ENCODE measurements around the gene MIB2.
A peak's percentile ranks its signal among the peaks of the same experiment; 100 is the strongest.

The MIB2 gene

GRCh38 chr1:1598051-1598719, 17.1 kb upstream of the MIB2 start:
- DNase-seq (ENCODE audit: low read depth in 2 of 2): no peak

- no peak for DNase-seq (ENCODE audit: low read depth in 2 of 2)
Observed at GRCh38 chr1:1598720-1599029, 16.6 kb upstream of the MIB2 start.

- DNase-seq (ENCODE audit: low read depth in 2 of 2): peak in 1 of 2 donors; percentile 23
Observed at GRCh38 chr1:1599030-1599934, 16.0 kb upstream of the MIB2 start.

- DNase-seq (ENCODE audit: low read depth in 2 of 2): no peak
Observed at GRCh38 chr1:1599935-1600860, 15.1 kb upstream of the MIB2 start, which contains the start of gene FNDC10. Gene FNDC10 (minus strand): TSS chr1:1600135. CDS start chr1:1600015, 120 bp downstream.

GRCh38 chr1:1600861-1601563, 14.3 kb upstream of the MIB2 start:
- no peak for DNase-seq (ENCODE audit: low read depth in 2 of 2)

GRCh38 chr1:1601564-1602303, 13.6 kb upstream of the MIB2 start:
- no peak for DNase-seq (ENCODE audit: low read depth in 2 of 2)

GRCh38 chr1:1602304-1602967, 12.9 kb upstream of the MIB2 start:
- DNase-seq (ENCODE audit: low read depth in 2 of 2): no peak

GRCh38 chr1:1602968-1603506, 12.3 kb upstream of the MIB2 start:
- DNase-seq (ENCODE audit: low read depth in 2 of 2): no peak

- DNase-seq (ENCODE audit: low read depth in 2 of 2): no peak
Observed at GRCh38 chr1:1603671-1604373, 11.5 kb upstream of the MIB2 start.

GRCh38 chr1:1604374-1605033, 10.8 kb upstream of the MIB2 start:
- DNase-seq (ENCODE audit: low read depth in 2 of 2): no peak

- DNase-seq (ENCODE audit: low read depth in 2 of 2): no peak
Observed at GRCh38 chr1:1605034-1605591, 10.2 kb upstream of the MIB2 start.

GRCh38 chr1:1605724-1606123, 9.6 kb upstream of the MIB2 start:
- DNase-seq (ENCODE audit: low read depth in 2 of 2): no peak

GRCh38 chr1:1606232-1606631, 9.1 kb upstream of the MIB2 start:
- no peak for DNase-seq (ENCODE audit: low read depth in 2 of 2)

GRCh38 chr1:1609822-1610485, 5.3 kb upstream of the MIB2 start:
- DNase-seq (ENCODE audit: low read depth in 2 of 2): no peak

- DNase-seq (ENCODE audit: low read depth in 2 of 2): no peak
Observed at GRCh38 chr1:1610796-1611195, 4.5 kb upstream of the MIB2 start.

GRCh38 chr1:1612104-1612400, 3.2 kb upstream of the MIB2 start:
- DNase-seq (ENCODE audit: low read depth in 2 of 2): no peak

GRCh38 chr1:1613509-1614082, 1.7 kb upstream of the MIB2 start:
- no peak for DNase-seq (ENCODE audit: low read depth in 2 of 2)
